GM12891 (cell line): ENCODE data around the gene ENTPD2.

Experiments used
- POLR2A ChIP-seq: IDR thresholded peaks from 2 replicates; pipeline ENCODE4 v1.6.1; 2011; ENCODE audit warnings: low read depth, low read length, control low read depth
- POLR2AphosphoS5 ChIP-seq: IDR thresholded peaks from 2 replicates; pipeline ENCODE4 v1.6.1; 2011; ENCODE audit warnings: low read depth, low read length, control low read depth

DNA sequence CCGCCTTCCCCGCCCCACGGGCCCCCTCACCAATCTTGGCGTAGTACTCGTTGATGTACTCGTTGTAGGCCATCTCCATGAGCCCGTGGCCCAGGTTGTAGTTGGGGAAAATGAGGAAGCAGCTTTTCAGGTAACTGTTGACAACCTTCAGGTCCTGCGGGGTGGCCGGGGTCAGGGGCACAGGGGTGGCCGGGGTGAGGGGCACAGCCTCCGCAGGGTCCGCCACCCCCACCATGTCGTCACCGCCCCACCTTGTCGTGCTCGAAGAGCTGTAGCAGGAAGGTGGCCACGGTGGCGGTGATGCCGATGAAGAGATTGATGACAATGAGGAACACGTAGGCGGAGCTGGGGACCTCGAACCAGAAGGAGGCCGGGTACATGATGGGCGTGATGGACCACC lies 42.7 kb downstream of the ENTPD2 start:
- TF ChIP-seq POLR2A: no peak
- TF ChIP-seq POLR2AphosphoS5: no peak
